HepG2 (cell line): ENCODE results near the gene TM4SF20.

Experiments used
- BHLHE40 ChIP-seq: IDR thresholded peaks from 2 replicates; pipeline ENCODE4 v1.6.1; 2011; ENCODE audit warnings: low read length, improper control_type of control experiment
- GTF2F1 ChIP-seq: fragments of 150-350 bp; IDR thresholded peaks from 2 replicates; pipeline ENCODE4 v1.6.1; 2014; ENCODE audit warnings: low read length
- KDM1A ChIP-seq: IDR thresholded peaks from 2 replicates; pipeline ENCODE4 v1.6.1; 2016; ENCODE audit warnings: missing compliant biosample characterization
- MEIS1 ChIP-seq: sonication (generic); formaldehyde crosslinking; IDR thresholded peaks from 2 replicates; pipeline ENCODE4 v1.9.0; 2021; ENCODE audit warnings: mild to moderate bottlenecking, missing genetic modification reagents, moderate library complexity, borderline replicate concordance
- MTA3 ChIP-seq: sonication (generic); formaldehyde crosslinking; IDR thresholded peaks from 2 replicates; pipeline ENCODE4 v1.4.0; 2020; ENCODE audit warnings: missing genetic modification reagents
- POLR2AphosphoS5 ChIP-seq: IDR thresholded peaks from 2 replicates; pipeline ENCODE4 v1.6.1; 2012; ENCODE audit warnings: low read depth, low read length
- SIN3A ChIP-seq: IDR thresholded peaks from 2 replicates; pipeline ENCODE4 v1.6.1; 2011; ENCODE audit warnings: low read depth, mild to moderate bottlenecking, control low read depth, low read length, borderline replicate concordance
- SMAD3 ChIP-seq: sonication (generic); formaldehyde crosslinking; IDR thresholded peaks from 2 replicates; pipeline ENCODE4 v1.4.0; 2020; ENCODE audit warnings: missing genetic modification reagents
- ZFX ChIP-seq: sonication (generic); formaldehyde crosslinking; IDR thresholded peaks from 2 replicates; pipeline ENCODE4 v1.4.0; 2020; ENCODE audit warnings: mild to moderate bottlenecking, low read depth, missing genetic modification reagents, moderate library complexity
- ZNF460 ChIP-seq: sonication (generic); formaldehyde crosslinking; IDR thresholded peaks from 2 replicates; pipeline ENCODE4 v1.5.1; 2020; ENCODE audit warnings: missing genetic modification reagents, mild to moderate bottlenecking, borderline replicate concordance
- TF ChIP-seq, protein P1 (sequence below): sonication (generic); formaldehyde crosslinking; IDR thresholded peaks from 2 replicates; pipeline ENCODE4 v1.5.1; 2020; ENCODE audit warnings: missing genetic modification reagents, mild to moderate bottlenecking, borderline replicate concordance
- TF ChIP-seq, protein P2 (sequence below): sonication (generic); formaldehyde crosslinking; IDR thresholded peaks from 2 replicates; pipeline ENCODE4 v1.9.0; 2022; ENCODE audit warnings: missing genetic modification reagents, mild to moderate bottlenecking, borderline replicate concordance
- TF ChIP-seq, protein P3 (sequence below): sonication (generic); formaldehyde crosslinking; IDR thresholded peaks from 2 replicates; pipeline ENCODE4 v1.5.0; 2020; ENCODE audit warnings: mild to moderate bottlenecking, missing genetic modification reagents, moderate library complexity
- TF ChIP-seq, protein P4 (sequence below): sonication (generic); formaldehyde crosslinking; conservative IDR thresholded peaks from 2 replicates; pipeline ENCODE4 v1.4.0; 2020; ENCODE audit warnings: missing genetic modification reagents

DNA sequence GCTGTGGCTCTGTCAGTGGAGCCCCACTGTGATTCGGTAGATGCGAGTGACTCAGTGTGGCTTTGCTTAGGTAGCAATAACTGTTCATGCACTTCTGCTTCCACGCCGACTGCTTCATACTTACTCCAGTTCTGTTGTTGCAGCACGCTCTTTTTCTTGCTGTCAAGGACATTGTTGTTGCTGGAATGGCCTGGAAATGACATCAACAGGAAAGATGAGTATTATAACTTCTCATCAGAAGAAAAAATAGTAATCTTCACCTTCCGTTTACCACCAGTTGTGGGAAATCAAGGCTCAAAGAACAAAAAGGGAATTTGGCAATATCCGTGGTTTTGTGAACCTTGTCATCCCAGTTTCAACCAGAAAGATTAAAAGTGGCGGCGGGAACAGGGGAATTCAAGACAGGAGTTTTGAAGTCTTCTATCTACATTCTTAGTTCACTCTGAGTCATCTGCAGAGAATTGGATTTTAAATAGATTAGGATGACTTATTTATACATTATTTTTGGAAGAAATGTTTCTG, 8.3 kb downstream of the TM4SF20 start:
- TF ChIP-seq GTF2F1: no peak
- no peak for TF ChIP-seq BHLHE40
- no peak for TF ChIP-seq KDM1A (CRISPR knock-in tag)
- no peak for TF ChIP-seq POLR2AphosphoS5
- TF ChIP-seq MEIS1: no peak
- TF ChIP-seq SMAD3 (CRISPR knock-in tag): no peak
- no peak for TF ChIP-seq MTA3 (CRISPR knock-in tag)
- no peak for TF ChIP-seq SIN3A
- TF ChIP-seq ZNF460 (CRISPR knock-in tag): no peak
- TF ChIP-seq, protein P1, sequence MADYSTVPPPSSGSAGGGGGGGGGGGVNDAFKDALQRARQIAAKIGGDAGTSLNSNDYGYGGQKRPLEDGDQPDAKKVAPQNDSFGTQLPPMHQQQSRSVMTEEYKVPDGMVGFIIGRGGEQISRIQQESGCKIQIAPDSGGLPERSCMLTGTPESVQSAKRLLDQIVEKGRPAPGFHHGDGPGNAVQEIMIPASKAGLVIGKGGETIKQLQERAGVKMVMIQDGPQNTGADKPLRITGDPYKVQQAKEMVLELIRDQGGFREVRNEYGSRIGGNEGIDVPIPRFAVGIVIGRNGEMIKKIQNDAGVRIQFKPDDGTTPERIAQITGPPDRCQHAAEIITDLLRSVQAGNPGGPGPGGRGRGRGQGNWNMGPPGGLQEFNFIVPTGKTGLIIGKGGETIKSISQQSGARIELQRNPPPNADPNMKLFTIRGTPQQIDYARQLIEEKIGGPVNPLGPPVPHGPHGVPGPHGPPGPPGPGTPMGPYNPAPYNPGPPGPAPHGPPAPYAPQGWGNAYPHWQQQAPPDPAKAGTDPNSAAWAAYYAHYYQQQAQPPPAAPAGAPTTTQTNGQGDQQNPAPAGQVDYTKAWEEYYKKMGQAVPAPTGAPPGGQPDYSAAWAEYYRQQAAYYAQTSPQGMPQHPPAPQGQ: no peak
- TF ChIP-seq ZFX (CRISPR knock-in tag): no peak
- TF ChIP-seq, protein P2, sequence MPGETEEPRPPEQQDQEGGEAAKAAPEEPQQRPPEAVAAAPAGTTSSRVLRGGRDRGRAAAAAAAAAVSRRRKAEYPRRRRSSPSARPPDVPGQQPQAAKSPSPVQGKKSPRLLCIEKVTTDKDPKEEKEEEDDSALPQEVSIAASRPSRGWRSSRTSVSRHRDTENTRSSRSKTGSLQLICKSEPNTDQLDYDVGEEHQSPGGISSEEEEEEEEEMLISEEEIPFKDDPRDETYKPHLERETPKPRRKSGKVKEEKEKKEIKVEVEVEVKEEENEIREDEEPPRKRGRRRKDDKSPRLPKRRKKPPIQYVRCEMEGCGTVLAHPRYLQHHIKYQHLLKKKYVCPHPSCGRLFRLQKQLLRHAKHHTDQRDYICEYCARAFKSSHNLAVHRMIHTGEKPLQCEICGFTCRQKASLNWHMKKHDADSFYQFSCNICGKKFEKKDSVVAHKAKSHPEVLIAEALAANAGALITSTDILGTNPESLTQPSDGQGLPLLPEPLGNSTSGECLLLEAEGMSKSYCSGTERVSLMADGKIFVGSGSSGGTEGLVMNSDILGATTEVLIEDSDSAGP: no peak
- TF ChIP-seq, protein P3, sequence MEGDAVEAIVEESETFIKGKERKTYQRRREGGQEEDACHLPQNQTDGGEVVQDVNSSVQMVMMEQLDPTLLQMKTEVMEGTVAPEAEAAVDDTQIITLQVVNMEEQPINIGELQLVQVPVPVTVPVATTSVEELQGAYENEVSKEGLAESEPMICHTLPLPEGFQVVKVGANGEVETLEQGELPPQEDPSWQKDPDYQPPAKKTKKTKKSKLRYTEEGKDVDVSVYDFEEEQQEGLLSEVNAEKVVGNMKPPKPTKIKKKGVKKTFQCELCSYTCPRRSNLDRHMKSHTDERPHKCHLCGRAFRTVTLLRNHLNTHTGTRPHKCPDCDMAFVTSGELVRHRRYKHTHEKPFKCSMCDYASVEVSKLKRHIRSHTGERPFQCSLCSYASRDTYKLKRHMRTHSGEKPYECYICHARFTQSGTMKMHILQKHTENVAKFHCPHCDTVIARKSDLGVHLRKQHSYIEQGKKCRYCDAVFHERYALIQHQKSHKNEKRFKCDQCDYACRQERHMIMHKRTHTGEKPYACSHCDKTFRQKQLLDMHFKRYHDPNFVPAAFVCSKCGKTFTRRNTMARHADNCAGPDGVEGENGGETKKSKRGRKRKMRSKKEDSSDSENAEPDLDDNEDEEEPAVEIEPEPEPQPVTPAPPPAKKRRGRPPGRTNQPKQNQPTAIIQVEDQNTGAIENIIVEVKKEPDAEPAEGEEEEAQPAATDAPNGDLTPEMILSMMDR (CRISPR knock-in tag): no peak
- TF ChIP-seq, protein P4, sequence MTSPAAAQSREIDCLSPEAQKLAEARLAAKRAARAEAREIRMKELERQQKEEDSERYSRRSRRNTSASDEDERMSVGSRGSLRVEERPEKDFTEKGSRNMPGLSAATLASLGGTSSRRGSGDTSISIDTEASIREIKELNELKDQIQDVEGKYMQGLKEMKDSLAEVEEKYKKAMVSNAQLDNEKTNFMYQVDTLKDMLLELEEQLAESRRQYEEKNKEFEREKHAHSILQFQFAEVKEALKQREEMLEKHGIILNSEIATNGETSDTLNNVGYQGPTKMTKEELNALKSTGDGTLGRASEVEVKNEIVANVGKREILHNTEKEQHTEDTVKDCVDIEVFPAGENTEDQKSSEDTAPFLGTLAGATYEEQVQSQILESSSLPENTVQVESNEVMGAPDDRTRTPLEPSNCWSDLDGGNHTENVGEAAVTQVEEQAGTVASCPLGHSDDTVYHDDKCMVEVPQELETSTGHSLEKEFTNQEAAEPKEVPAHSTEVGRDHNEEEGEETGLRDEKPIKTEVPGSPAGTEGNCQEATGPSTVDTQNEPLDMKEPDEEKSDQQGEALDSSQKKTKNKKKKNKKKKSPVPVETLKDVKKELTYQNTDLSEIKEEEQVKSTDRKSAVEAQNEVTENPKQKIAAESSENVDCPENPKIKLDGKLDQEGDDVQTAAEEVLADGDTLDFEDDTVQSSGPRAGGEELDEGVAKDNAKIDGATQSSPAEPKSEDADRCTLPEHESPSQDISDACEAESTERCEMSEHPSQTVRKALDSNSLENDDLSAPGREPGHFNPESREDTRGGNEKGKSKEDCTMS (CRISPR knock-in tag): no peak
